Globus pallidus (tissue), 1 donor: ENCODE results near the gene CEACAM1.
"Not testable (repeated sequence)": the region's sequence is repeated elsewhere in the genome, so short reads cannot be mapped to it uniquely, and the experiment has no call there.

ENCODE experiments used
- DNase-seq: peaks from one replicate; pipeline ENCODE4 v3.0.0-alpha.2; 2015; ENCODE audit warnings: low spot score

The CEACAM1 gene

GRCh38 chr19:42548552-42548951 lies 20.3 kb upstream of the CEACAM1 start:
- no peak for DNase-seq

- DNase-seq = no peak
These were observed 19.6 kb upstream of the CEACAM1 start for GRCh38 chr19:42547929-42548328.

DNA sequence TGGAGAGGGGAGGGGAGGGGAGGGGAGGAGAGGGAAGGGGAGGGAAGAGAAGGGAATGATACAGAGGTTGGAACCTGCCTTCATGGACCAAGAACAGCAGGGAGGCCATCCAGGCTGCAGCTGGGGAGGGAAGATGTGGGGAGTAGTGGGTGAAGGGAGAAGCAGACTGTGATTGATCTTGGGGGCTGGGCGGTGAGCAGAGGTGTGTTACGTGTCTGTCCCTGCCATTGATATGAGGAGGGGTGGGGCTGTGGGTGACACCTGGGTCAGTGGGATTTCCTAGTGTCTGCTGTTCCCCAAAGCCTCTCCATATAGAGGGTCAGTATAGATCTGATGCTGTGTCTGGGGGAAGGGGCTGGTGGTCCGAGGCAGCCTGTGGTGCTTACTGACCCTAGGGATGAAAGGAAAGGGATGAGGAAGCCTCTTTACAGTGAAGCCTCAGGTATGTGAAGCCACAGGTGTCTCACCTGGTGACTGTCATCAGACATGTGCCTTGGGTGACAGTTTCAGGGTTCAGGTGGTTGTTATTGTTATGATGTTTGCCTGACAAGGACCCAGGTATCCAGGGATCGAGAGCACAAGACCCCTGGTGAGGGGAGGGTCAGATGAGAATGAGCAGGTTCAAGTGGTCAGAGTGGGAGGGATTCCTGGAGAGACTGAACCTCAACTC lies 18.7 kb upstream of the CEACAM1 start:
- DNase-seq = no peak

GRCh38 chr19:42544146-42544545 lies 15.9 kb upstream of the CEACAM1 start:
- DNase-seq = no peak

DNA sequence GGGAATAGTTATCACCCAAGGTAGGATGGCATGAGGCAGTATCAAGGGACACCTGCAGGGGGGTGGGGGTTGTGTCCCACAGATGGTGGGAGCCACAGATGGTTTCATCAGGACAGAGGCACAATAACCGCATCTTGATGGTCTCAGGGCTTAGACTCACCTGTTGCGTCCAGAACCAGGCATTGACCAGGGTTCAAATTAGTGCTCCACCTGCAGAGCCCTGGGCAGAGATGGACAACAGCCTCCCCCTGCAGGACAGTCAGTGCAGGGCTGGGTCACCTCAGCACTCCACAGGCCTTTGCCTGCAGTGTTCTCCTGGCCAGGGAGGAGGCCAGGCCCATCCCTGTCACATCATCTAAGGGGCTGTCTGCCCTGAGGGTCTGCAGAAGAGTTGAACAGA lies 14.5 kb upstream of the CEACAM1 start:
- DNase-seq = no peak

- no peak for DNase-seq
These were observed 11.8 kb upstream of the CEACAM1 start for GRCh38 chr19:42540071-42540553.

DNA sequence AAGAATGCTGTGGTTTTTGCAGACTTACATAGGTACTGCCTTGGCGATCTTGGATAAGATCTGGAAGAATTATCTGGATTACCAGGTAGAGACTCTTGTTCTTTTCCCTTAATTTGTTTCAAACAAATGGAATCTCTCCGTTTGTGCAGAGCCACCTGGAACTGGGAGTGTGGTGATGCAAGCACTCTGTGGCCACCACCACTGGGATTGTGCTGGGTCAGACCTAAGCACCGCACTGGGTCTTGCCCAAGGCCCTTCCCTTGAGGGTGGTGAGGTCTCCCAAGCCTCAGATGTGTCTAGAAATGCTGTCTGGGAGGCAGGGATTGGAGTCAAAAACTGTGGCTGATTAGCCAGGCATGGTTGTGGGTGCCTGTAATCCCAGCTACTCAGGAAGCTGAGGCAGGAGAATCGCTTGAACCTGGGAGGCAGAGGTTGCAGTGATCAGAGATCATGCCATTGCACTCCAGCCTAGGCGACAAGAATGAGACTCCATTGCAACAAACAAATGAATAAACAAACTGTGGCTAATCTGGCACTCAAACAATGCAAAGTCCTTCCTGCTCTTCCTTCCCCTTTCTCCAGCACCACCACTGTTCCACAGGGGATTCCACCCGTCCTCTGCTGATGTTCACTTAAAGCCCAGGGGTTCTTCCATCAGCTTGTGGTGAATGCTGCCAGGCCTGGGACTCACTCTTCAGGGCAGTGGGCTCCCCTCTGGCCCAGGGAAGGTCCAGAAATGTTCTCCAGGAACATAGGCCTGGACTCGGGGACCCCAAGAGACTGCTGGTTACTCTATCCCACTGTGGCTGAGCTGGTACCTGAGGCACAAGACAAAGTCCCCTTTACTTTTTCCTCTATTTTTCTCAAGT lies 10.8 kb upstream of the CEACAM1 start:
- DNase-seq = no peak

DNA sequence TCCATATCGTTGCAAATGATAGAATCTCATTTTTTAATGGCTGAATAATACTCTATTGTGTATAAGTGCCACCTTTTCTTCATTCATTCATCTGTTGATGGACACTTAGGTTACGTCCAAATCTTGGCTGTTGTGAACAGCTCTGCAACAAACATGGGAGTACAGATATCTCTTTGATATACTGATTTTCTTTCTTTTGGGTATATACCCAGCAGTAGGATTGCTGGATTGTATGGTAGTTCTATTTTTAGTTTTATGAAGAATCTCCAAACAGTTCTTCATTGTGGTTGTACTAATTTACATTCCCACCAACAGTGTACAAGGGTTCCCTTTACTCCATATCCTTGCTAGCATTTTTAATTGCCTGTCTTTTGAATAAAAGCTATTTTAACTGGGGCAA lies 7.0 kb upstream of the CEACAM1 start:
- not testable (repeated sequence) for DNase-seq

- DNase-seq = no peak
These were observed 6.1 kb upstream of the CEACAM1 start for GRCh38 chr19:42534391-42534790.

DNA sequence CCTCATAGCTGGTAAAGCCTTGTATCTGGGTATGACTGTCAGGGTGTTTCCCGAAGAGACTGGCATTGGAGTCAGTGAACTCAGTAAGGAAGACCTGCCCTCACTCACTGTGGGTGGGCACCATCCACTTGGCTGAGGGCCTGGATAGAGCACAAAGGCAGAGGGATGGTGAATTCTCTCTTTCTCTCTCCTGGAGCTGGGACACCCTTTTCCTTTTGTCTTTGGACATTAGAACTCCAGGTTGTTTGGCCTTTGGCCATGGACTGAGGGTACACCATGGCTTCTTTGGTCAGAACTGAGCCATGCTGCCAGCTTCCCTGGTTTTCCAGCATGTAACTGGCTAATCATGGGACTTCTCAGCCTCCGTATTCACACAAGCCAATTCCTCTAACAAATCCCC lies 4.6 kb upstream of the CEACAM1 start:
- peak; percentile 27 for DNase-seq

DNA sequence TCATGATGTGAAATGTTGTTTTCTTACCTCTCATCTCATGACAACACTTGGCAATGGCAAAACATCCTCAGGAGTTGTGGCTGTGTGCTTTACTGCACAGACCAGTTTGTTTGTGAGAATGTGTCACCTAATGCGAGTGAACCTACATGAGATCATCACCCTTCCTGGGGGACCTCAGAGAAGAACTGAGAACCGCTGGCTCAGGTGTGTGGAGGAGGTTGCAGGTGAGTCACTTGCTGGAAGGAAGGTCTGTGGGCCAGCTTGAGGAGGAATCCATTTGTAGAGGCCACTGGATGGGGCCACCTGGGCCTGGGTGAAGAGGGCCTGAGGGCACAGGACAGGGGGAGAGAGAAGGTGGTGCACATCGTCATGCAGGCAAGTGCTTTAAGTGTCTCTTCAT lies 3.0 kb upstream of the CEACAM1 start:
- no peak for DNase-seq

DNA sequence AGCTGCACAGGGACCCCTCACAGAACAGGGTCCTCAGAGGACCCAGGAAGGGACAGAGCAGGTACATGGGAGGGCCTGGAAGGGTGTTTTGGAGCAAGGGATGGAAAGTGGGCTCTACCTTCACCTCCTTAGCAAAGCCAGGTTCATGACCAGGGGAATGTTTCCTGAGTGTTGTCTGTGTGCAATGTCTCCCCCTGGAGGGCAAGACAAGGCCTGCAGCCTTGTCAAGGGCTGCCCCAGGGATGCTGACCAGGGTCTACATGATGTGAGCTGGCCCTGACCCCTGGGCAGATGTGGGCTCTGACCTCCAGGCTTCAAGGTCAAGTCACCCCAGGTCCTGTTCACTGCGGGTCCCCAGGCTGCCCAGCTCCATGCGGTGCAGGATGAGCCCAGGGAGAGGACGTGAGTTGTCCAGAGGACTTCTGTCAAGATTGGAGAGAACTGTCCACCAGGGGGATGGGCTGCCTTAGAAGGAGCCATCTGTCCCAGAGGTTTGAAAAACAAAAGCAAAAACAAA lies 1.0 kb upstream of the CEACAM1 start:
- peak; percentile 76 for DNase-seq

- DNase-seq = no peak
These were observed 3.3 kb downstream of the CEACAM1 start for GRCh38 chr19:42524943-42525342.

DNA sequence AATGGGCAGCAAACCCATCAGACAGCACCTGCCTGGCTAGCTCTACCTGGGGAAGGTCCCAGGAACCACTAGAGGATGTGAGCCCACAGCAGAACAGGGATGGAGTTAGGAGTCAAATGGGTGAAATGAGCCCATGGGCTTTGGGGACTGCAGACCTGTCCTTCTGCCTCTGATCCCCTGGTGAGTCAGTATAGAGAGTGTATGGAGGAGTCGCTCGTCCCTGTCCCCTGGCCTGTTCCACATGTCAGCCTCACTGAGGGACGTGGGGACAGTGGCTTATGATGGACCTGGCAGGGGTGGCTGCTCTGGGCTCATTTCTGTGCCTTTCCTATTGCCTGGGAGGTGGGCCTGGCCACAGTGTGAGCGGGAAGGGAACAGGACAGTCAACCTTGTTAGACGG lies 4.0 kb downstream of the CEACAM1 start:
- DNase-seq = no peak

GRCh38 chr19:42522262-42522661 lies 6.0 kb downstream of the CEACAM1 start:
- DNase-seq = not testable (repeated sequence)

GRCh38 chr19:42521346-42522030 lies 6.8 kb downstream of the CEACAM1 start:
- DNase-seq = no peak

DNA sequence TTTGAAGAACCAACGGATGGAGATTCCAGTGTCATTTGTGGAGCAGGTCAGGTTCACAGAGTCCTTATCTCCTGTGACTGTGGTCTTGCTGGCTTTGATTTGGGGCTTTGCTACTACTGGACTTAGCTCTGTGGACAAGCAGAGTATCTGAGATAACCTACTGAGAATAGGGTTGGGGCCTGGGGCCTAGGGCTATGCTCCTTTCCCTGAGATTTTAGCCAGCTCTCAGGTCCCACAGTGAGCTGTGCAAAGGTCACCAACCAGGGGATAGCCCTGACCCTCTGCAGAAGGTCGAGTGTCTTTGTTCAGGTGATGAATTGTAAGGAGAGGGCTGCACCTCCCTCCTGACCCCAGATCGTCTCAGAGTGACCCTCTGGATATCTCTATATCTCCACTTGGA lies 9.2 kb downstream of the CEACAM1 start:
- DNase-seq = no peak

- no peak for DNase-seq
These were observed 11.5 kb downstream of the CEACAM1 start for GRCh38 chr19:42516771-42517170.

GRCh38 chr19:42515241-42515832 lies 12.9 kb downstream of the CEACAM1 start:
- no peak for DNase-seq

- no peak for DNase-seq
These were observed 13.8 kb downstream of the CEACAM1 start for GRCh38 chr19:42514449-42514848.

DNA sequence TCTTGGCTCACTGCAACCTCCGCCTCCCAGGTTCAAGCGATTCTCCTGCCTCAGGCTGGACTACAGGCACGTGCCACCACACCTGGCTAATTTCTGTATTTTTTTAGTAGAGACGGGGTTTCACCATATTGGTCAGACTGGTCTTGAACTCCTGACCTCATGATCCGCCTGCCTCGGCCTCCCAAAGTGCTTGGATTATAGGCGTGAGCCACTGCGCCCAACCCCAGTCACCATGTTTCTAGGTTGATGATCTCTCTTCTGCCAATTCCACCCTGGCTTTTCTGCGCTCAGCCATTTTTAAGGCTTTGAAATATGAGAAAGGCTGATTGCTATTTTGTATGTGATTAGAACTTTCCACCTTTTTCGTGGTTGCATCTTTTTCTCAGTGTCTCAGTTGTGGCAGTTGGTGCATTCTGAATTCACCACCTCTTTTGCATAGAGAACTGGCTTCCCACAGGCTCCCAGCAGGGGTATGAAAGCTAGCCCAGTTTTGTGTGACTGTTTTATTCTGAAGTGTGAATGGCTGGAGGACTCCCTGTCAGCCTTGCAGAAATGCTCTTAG lies 15.5 kb downstream of the CEACAM1 start:
- no peak for DNase-seq

DNA sequence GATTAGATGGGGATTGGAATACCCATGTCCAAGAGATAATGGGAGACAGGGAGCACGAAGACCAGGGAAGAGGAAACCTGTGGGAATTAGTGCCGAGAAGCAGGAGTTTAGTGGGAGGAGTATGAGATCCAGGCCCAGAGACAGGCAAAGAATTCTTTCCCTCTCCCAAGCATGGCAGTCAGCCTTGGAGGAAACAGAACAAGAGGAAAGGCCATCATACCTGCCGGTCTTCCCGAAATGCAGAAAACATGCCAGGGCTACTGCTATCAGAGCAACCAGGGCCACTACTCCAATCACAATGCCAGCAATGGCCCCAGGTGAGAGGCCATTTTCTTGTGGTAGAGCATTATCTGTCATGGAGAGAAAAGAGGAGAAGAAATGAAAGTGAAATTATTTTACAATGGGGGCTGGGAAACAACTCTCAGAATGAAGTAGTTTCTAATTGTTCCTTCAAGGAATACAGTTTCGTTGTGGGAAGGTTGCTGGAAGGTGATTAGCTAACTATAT lies 16.1 kb downstream of the CEACAM1 start:
- no peak for DNase-seq
